WI38 (cell line): ENCODE results near the gene PCLO.

Source experiments
- H3K4me3 ChIP-seq: 2 replicates; pipeline ENCODE4 v1.5.1; 2011; ENCODE audit warnings: low read depth, mild to moderate bottlenecking, control low read depth, low read length
- TF ChIP-seq, protein P1 (sequence below): IDR thresholded peaks from 2 replicates; pipeline ENCODE4 v1.5.1; 2012; ENCODE audit warnings: low read depth, mild to moderate bottlenecking, control low read depth, low read length

PCLO gene

GRCh38 chr7:83178796-83179195 is 16.1 kb upstream of the PCLO start:
- TF ChIP-seq, protein P1, sequence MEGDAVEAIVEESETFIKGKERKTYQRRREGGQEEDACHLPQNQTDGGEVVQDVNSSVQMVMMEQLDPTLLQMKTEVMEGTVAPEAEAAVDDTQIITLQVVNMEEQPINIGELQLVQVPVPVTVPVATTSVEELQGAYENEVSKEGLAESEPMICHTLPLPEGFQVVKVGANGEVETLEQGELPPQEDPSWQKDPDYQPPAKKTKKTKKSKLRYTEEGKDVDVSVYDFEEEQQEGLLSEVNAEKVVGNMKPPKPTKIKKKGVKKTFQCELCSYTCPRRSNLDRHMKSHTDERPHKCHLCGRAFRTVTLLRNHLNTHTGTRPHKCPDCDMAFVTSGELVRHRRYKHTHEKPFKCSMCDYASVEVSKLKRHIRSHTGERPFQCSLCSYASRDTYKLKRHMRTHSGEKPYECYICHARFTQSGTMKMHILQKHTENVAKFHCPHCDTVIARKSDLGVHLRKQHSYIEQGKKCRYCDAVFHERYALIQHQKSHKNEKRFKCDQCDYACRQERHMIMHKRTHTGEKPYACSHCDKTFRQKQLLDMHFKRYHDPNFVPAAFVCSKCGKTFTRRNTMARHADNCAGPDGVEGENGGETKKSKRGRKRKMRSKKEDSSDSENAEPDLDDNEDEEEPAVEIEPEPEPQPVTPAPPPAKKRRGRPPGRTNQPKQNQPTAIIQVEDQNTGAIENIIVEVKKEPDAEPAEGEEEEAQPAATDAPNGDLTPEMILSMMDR = no peak

DNA sequence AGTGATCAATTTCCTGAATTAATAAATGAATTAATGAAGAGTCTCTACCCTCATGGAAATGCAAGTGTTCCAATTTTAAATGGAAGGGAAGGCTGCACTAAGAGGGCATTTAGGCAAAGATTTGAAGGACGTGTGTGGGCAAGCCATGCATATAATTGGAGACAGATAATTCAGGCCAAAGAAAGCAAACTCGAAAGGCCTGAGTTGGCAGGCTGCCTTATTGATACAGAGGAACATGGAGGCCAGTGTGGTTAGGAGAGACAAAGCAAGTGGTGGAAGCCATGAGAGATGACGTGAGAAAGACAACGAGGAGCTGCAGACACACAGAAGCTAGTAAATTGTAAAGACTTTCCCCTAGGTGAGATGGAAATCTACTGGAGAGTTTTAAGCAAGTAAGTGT is 15.4 kb upstream of the PCLO start:
- H3K4me3 ChIP-seq = no peak overlapping the region
- TF ChIP-seq, protein P1 = no peak

More at GRCh38 chr7:83178796-83179195, 16.1 kb upstream of the PCLO start:
- H3K4me3 ChIP-seq = no peak overlapping the region

GRCh38 chr7:83173664-83174063 is 11.0 kb upstream of the PCLO start:
- no peak overlapping the region for H3K4me3 ChIP-seq
- TF ChIP-seq, protein P1 = no peak

GRCh38 chr7:83166781-83167180 is 4.1 kb upstream of the PCLO start:
- no peak overlapping the region for H3K4me3 ChIP-seq
- TF ChIP-seq, protein P1 = no peak

GRCh38 chr7:83161899-83162401 is 734 bp downstream of the PCLO start:
- H3K4me3 ChIP-seq = no peak overlapping the region

GRCh38 chr7:83161186-83161585 is 1.5 kb downstream of the PCLO start:
- no peak overlapping the region for H3K4me3 ChIP-seq
- TF ChIP-seq, protein P1 = no peak

More at GRCh38 chr7:83161899-83162401, 734 bp downstream of the PCLO start:
- TF ChIP-seq, protein P1 = no peak

GRCh38 chr7:83159731-83160130 is 3.0 kb downstream of the PCLO start:
- H3K4me3 ChIP-seq = no peak overlapping the region

More at GRCh38 chr7:83159731-83160130, 3.0 kb downstream of the PCLO start:
- TF ChIP-seq, protein P1 = no peak
